Activated T-helper 17 cell treated with anti-CD3 and anti-CD28 coated beads, Interleukin-2, amount 50 U/mL, for 72 hours (primary cell): ENCODE measurements around the gene KDM2B. TPM values are rescaled to one million over a fixed set of nuclear protein-coding genes. Genes with fewer than 3 reads are reported as not detected.
A peak's percentile ranks its signal among the peaks of the same experiment; 100 is the strongest.
"Not testable (repeated sequence)": the region's sequence is repeated elsewhere in the genome, so short reads cannot be mapped to it uniquely, and the experiment has no call there.

Experiments used
- ATAC-seq: fragments of 150-1000 bp; cut with Tn5 transposase; replicated peaks from 2 replicates; pipeline ENCODE4 v1.10.0; 2021; ENCODE audit warnings: mild to moderate bottlenecking, moderate library complexity
- H3K27ac Mint-ChIP-seq: one replicate; pipeline ENCODE4 v1.8.0; 2022; ENCODE audit warnings: mixed read lengths
- H3K27me3 Mint-ChIP-seq: one replicate; pipeline ENCODE4 v1.8.0; 2022; ENCODE audit warnings: mixed read lengths
- H3K36me3 Mint-ChIP-seq: one replicate; pipeline ENCODE4 v1.8.0; 2022; ENCODE audit warnings: low read depth, mild to moderate bottlenecking, mixed read lengths
- H3K4me1 Mint-ChIP-seq: one replicate; pipeline ENCODE4 v1.8.0; 2022; ENCODE audit warnings: mixed read lengths
- H3K4me3 Mint-ChIP-seq: one replicate; pipeline ENCODE4 v1.8.0; 2022; ENCODE audit warnings: mild to moderate bottlenecking, mixed read lengths
- H3K9me3 Mint-ChIP-seq: one replicate; pipeline ENCODE4 v1.8.0; 2022; ENCODE audit warnings: mixed read lengths
- total RNA-seq, 2 donors: library from RNA; stranded (reverse); gene quantifications; one replicate each; pipeline ENCODE4 v1.2.3, GENCODE V29; 2022

KDM2B gene
- total RNA-seq, 2 donors from 2014 or later: 64.2 to 76.4 TPM

GRCh38 chr12:121499929-121500793, 80.7 kb downstream of the KDM2B start:
- no peak overlapping the region for H3K4me3 Mint-ChIP-seq
- H3K36me3 Mint-ChIP-seq: peaks cover 22% of the 10 kb centered on the region
- H3K27ac Mint-ChIP-seq: no peak overlapping the region
- no peaks in the 10 kb centered on the region for H3K4me1 Mint-ChIP-seq
- no peaks in the 10 kb centered on the region for H3K27me3 Mint-ChIP-seq
- no peaks in the 10 kb centered on the region for H3K9me3 Mint-ChIP-seq
- ATAC-seq: peak; percentile 83

- peaks cover 32% of the 10 kb centered on the region for H3K36me3 Mint-ChIP-seq
- no peak overlapping the region for H3K27ac Mint-ChIP-seq
- no peak for ATAC-seq
- H3K27me3 Mint-ChIP-seq: no peaks in the 10 kb centered on the region
- no peaks in the 10 kb centered on the region for H3K9me3 Mint-ChIP-seq
- H3K4me1 Mint-ChIP-seq: no peaks in the 10 kb centered on the region
- H3K4me3 Mint-ChIP-seq: no peak overlapping the region
Measured at GRCh38 chr12:121495746-121496145, 85.1 kb downstream of the KDM2B start.

GRCh38 chr12:121494093-121494787, 86.6 kb downstream of the KDM2B start:
- Mint-ChIP-seq H3K4me3 (no peak overlapping the region), H3K36me3 (peaks cover 38% of the 10 kb centered on the region), H3K9me3 (no peaks in the 10 kb centered on the region), H3K27me3 (no peaks in the 10 kb centered on the region), H3K4me1 (no peaks in the 10 kb centered on the region), H3K27ac (no peak overlapping the region)
- peak; percentile 51 for ATAC-seq

GRCh38 chr12:121490401-121491281, 90.2 kb downstream of the KDM2B start:
- ATAC-seq: no peak
- no peak overlapping the region for H3K4me3 Mint-ChIP-seq
- no peaks in the 10 kb centered on the region for H3K4me1 Mint-ChIP-seq
- H3K9me3 Mint-ChIP-seq: no peaks in the 10 kb centered on the region
- H3K27ac Mint-ChIP-seq: no peak overlapping the region
- H3K27me3 Mint-ChIP-seq: no peaks in the 10 kb centered on the region
- H3K36me3 Mint-ChIP-seq: peaks cover 38% of the 10 kb centered on the region

GRCh38 chr12:121489874-121490273, 90.9 kb downstream of the KDM2B start:
- Mint-ChIP-seq H3K27me3 (no peaks in the 10 kb centered on the region), H3K4me3 (no peak overlapping the region), H3K4me1 (no peaks in the 10 kb centered on the region), H3K9me3 (no peaks in the 10 kb centered on the region), H3K27ac (no peak overlapping the region), H3K36me3 (peaks cover 37% of the 10 kb centered on the region)
- no peak for ATAC-seq

- H3K4me3 Mint-ChIP-seq: no peak overlapping the region
- ATAC-seq: no peak
- no peak overlapping the region for H3K27ac Mint-ChIP-seq
- H3K4me1 Mint-ChIP-seq: peaks cover 4% of the 10 kb centered on the region
- no peaks in the 10 kb centered on the region for H3K9me3 Mint-ChIP-seq
- H3K27me3 Mint-ChIP-seq: no peaks in the 10 kb centered on the region
- peaks cover 5% of the 10 kb centered on the region for H3K36me3 Mint-ChIP-seq
Measured at GRCh38 chr12:121484967-121485366, 95.9 kb downstream of the KDM2B start.

GRCh38 chr12:121484564-121484963, 96.3 kb downstream of the KDM2B start:
- not testable (repeated sequence) for H3K27me3 Mint-ChIP-seq, H3K9me3 Mint-ChIP-seq, H3K36me3 Mint-ChIP-seq, H3K27ac Mint-ChIP-seq, H3K4me3 Mint-ChIP-seq, ATAC-seq, H3K4me1 Mint-ChIP-seq

GRCh38 chr12:121483949-121484348, 96.9 kb downstream of the KDM2B start:
- Mint-ChIP-seq H3K27ac (peak overlapping the region; percentile 53), H3K4me1 (peaks cover 4% of the 10 kb centered on the region), H3K4me3 (no peak overlapping the region), H3K36me3 (peaks cover 5% of the 10 kb centered on the region), H3K27me3 (no peaks in the 10 kb centered on the region), H3K9me3 (no peaks in the 10 kb centered on the region)
- ATAC-seq: no peak

GRCh38 chr12:121476477-121476876, 104.3 kb downstream of the KDM2B start:
- H3K27ac Mint-ChIP-seq: no peak overlapping the region
- H3K27me3 Mint-ChIP-seq: no peaks in the 10 kb centered on the region

GRCh38 chr12:121475279-121475678, 105.5 kb downstream of the KDM2B start:
- ATAC-seq: no peak
- no peaks in the 10 kb centered on the region for H3K9me3 Mint-ChIP-seq
- no peak overlapping the region for H3K27ac Mint-ChIP-seq
- peaks cover 6% of the 10 kb centered on the region for H3K4me1 Mint-ChIP-seq
- H3K36me3 Mint-ChIP-seq: no peaks in the 10 kb centered on the region
- no peak overlapping the region for H3K4me3 Mint-ChIP-seq
- no peaks in the 10 kb centered on the region for H3K27me3 Mint-ChIP-seq

More at GRCh38 chr12:121476477-121476876, 104.3 kb downstream of the KDM2B start:
- H3K36me3 Mint-ChIP-seq: no peaks in the 10 kb centered on the region
- peaks cover under 1% of the 10 kb centered on the region for H3K4me1 Mint-ChIP-seq
- no peak for ATAC-seq
- H3K4me3 Mint-ChIP-seq: no peak overlapping the region
- no peaks in the 10 kb centered on the region for H3K9me3 Mint-ChIP-seq

GRCh38 chr12:121472150-121472905, 108.5 kb downstream of the KDM2B start:
- peaks cover 6% of the 10 kb centered on the region for H3K4me1 Mint-ChIP-seq
- no peak overlapping the region for H3K4me3 Mint-ChIP-seq
- no peak for ATAC-seq
- H3K27me3 Mint-ChIP-seq: no peaks in the 10 kb centered on the region
- no peak overlapping the region for H3K27ac Mint-ChIP-seq
- no peaks in the 10 kb centered on the region for H3K36me3 Mint-ChIP-seq
- no peaks in the 10 kb centered on the region for H3K9me3 Mint-ChIP-seq

GRCh38 chr12:121470751-121471150, 110.1 kb downstream of the KDM2B start:
- Mint-ChIP-seq H3K27ac (no peak overlapping the region), H3K36me3 (peaks cover 6% of the 10 kb centered on the region), H3K27me3 (no peaks in the 10 kb centered on the region), H3K9me3 (no peaks in the 10 kb centered on the region), H3K4me1 (peaks cover 12% of the 10 kb centered on the region), H3K4me3 (no peak overlapping the region)
- no peak for ATAC-seq

GRCh38 chr12:121468499-121468801, 112.4 kb downstream of the KDM2B start:
- Mint-ChIP-seq H3K36me3 (peaks cover 16% of the 10 kb centered on the region), H3K9me3 (no peaks in the 10 kb centered on the region), H3K4me1 (peaks cover 18% of the 10 kb centered on the region), H3K27me3 (no peaks in the 10 kb centered on the region), H3K27ac (no peak overlapping the region), H3K4me3 (peak overlapping the region; percentile 26)
- no peak for ATAC-seq
